ENCODE measurements around the gene PRR23E.

DNA sequence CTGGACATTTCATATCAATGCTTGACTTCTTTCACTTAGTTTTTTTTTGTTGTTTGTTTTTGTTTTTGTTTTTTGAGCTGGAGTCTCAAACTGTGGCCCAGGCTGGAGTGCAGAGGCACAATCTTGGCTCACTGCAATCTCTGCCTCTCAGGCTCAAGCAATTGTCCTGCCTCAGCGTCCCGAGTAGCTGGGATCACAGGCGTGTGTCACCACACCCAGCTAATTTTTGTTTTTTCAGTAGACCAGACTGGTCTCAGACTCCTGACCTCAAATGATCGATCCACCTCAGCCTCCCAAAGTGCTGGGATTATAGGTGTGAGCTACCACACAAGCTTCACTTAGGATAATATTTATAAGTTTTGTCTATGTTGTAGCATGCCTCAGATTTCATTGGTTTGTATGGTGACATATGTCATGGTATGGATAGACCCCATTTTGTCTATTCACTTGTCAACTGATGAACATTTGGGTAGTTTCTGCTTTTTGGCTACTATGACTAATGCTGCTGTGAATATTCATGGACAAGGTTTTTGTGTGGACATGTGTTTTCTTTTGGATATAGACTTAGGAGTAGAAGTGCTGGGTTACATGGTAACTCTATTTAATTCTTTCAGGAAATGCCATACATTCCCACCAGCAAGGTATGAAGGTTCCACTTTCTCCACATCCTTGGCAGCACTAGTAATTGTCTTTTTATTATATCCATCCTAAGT, 6.8 kb upstream of the PRR23E start:
- TF ChIP-seq, protein P1, sequence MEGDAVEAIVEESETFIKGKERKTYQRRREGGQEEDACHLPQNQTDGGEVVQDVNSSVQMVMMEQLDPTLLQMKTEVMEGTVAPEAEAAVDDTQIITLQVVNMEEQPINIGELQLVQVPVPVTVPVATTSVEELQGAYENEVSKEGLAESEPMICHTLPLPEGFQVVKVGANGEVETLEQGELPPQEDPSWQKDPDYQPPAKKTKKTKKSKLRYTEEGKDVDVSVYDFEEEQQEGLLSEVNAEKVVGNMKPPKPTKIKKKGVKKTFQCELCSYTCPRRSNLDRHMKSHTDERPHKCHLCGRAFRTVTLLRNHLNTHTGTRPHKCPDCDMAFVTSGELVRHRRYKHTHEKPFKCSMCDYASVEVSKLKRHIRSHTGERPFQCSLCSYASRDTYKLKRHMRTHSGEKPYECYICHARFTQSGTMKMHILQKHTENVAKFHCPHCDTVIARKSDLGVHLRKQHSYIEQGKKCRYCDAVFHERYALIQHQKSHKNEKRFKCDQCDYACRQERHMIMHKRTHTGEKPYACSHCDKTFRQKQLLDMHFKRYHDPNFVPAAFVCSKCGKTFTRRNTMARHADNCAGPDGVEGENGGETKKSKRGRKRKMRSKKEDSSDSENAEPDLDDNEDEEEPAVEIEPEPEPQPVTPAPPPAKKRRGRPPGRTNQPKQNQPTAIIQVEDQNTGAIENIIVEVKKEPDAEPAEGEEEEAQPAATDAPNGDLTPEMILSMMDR (IDR thresholded peaks at IDR 0.05): no peak
- TF ChIP-seq ZFX (IDR thresholded peaks at IDR 0.05; ENCODE audit: borderline replicate concordance): no peak

Measured in 22Rv1 (cell line).